DMS153 (cell line): ENCODE data around the gene PSMD6.
A peak's percentile ranks its signal among the peaks of the same experiment; 100 is the strongest.

Experiments used
- DNase-seq: peaks from one replicate; lab custom pipeline; 2025; lab: John Stamatoyannopoulos, UW

PSMD6 gene

GRCh38 chr3:64008487-64009351 lies 14.6 kb downstream of the PSMD6 start:
- no peak for DNase-seq

GRCh38 chr3:64008017-64008416 lies 15.3 kb downstream of the PSMD6 start:
- no peak for DNase-seq

- no peak for DNase-seq
These were observed 19.7 kb downstream of the PSMD6 start for GRCh38 chr3:64003589-64003988.

GRCh38 chr3:64002233-64002632 lies 21.1 kb downstream of the PSMD6 start:
- DNase-seq, result no peak

GRCh38 chr3:64000453-64001055 lies 22.7 kb downstream of the PSMD6 start:
- DNase-seq, result no peak

GRCh38 chr3:63998852-63999754 lies 24.2 kb downstream of the PSMD6 start:
- no peak for DNase-seq

- DNase-seq, result no peak
These were observed 28.2 kb downstream of the PSMD6 start for GRCh38 chr3:63995086-63995485.

GRCh38 chr3:63993653-63994079 lies 29.6 kb downstream of the PSMD6 start:
- peak; percentile 1 for DNase-seq

GRCh38 chr3:63992516-63993209 lies 30.6 kb downstream of the PSMD6 start:
- DNase-seq, result no peak

- DNase-seq, result no peak
These were observed 31.6 kb downstream of the PSMD6 start for GRCh38 chr3:63991666-63992065.

- no peak for DNase-seq
These were observed 32.6 kb downstream of the PSMD6 start for GRCh38 chr3:63990733-63991132.

GRCh38 chr3:63990204-63990603 lies 33.1 kb downstream of the PSMD6 start:
- DNase-seq, result no peak

- DNase-seq, result no peak
These were observed 34.4 kb downstream of the PSMD6 start for GRCh38 chr3:63988943-63989342.

- DNase-seq, result no peak
These were observed 36.5 kb downstream of the PSMD6 start for GRCh38 chr3:63986831-63987230.

- no peak for DNase-seq
These were observed 37.1 kb downstream of the PSMD6 start for GRCh38 chr3:63986146-63986545.

- no peak for DNase-seq
These were observed 38.9 kb downstream of the PSMD6 start for GRCh38 chr3:63984391-63984790.

GRCh38 chr3:63981980-63982379 lies 41.3 kb downstream of the PSMD6 start:
- no peak for DNase-seq

GRCh38 chr3:63980830-63981498 lies 42.3 kb downstream of the PSMD6 start:
- DNase-seq, result no peak

- DNase-seq, result no peak
These were observed 43.3 kb downstream of the PSMD6 start for GRCh38 chr3:63980019-63980418.

- no peak for DNase-seq
These were observed 44.0 kb downstream of the PSMD6 start for GRCh38 chr3:63979093-63979885.
